ENCODE data around the gene CD3E. TPM values are rescaled to one million over a fixed set of nuclear protein-coding genes. Genes with fewer than 3 reads are reported as not detected.
"Not testable (repeated sequence)": the region's sequence is repeated elsewhere in the genome, so short reads cannot be mapped to it uniquely, and the experiment has no call there.

Gene CD3E
- total and polyA plus RNA-seq, 5 donors = 0.50 to 2.2 (median 0.78) TPM

- intact Hi-C loops (cut with DNase I) = loop anchor here in 3 of 4 donors (2.0 to 10.0 kb wide), 3 partner anchors 93 to 147 kb away; no protein-coding TSS in a partner anchor
- Histone ChIP-seq H3K4me1 (ENCODE audit: control insufficient read depth, insufficient read depth, low read length) (no peaks in the 10 kb centered on the region), H3K4me3 (ENCODE audit: low read length) (no peak overlapping the region), H3K27me3 (ENCODE audit: control insufficient read depth, insufficient read depth) (no peaks in the 10 kb centered on the region), H3K27ac (ENCODE audit: low read length) (no peak overlapping the region), H3K9me3 (ENCODE audit: control insufficient read depth, low read length) (no peaks in the 10 kb centered on the region)
- no peak for ATAC-seq
- WGBS = 74% methylated on average over 9 of the region's 9 CpGs
- DNase-seq = no peak
Measured at GRCh38 chr11:118291477-118292135, 12.9 kb upstream of the CD3E start.

- H3K27ac ChIP-seq (ENCODE audit: low read length) = no peak overlapping the region
- intact Hi-C loops (cut with DNase I) = loop anchor here in 3 of 4 donors (5.0 to 10.0 kb wide), 2 partner anchors 147 to 149 kb away; no protein-coding TSS in a partner anchor
- ATAC-seq = no peak
- no peaks in the 10 kb centered on the region for H3K4me1 ChIP-seq (ENCODE audit: control insufficient read depth, insufficient read depth, low read length)
- no peak overlapping the region for H3K4me3 ChIP-seq (ENCODE audit: low read length)
- no peak for DNase-seq
- H3K27me3 ChIP-seq (ENCODE audit: control insufficient read depth, insufficient read depth) = no peaks in the 10 kb centered on the region
- H3K9me3 ChIP-seq (ENCODE audit: control insufficient read depth, low read length) = no peaks in the 10 kb centered on the region
- 87% methylated on average over 2 of the region's 2 CpGs for WGBS
Measured at GRCh38 chr11:118294053-118294452, 10.5 kb upstream of the CD3E start.

- Histone ChIP-seq H3K9me3 (ENCODE audit: control insufficient read depth, low read length) (no peaks in the 10 kb centered on the region), H3K4me1 (ENCODE audit: control insufficient read depth, insufficient read depth, low read length) (no peaks in the 10 kb centered on the region), H3K4me3 (ENCODE audit: low read length) (no peak overlapping the region), H3K27ac (ENCODE audit: low read length) (no peak overlapping the region), H3K27me3 (ENCODE audit: control insufficient read depth, insufficient read depth) (no peaks in the 10 kb centered on the region)
- 65% methylated on average over 5 of the region's 5 CpGs for WGBS
- intact Hi-C loops (cut with DNase I) = loop anchor here in 1 of 4 donors (10.0 kb wide), 1 partner anchor 150 kb away; no protein-coding TSS in a partner anchor
- DNase-seq (no peak), ATAC-seq (no peak)
Measured at GRCh38 chr11:118295199-118295598, 9.3 kb upstream of the CD3E start.

GRCh38 chr11:118295815-118296454 lies 8.6 kb upstream of the CD3E start:
- Histone ChIP-seq H3K27ac (ENCODE audit: low read length) (no peak overlapping the region), H3K4me1 (ENCODE audit: control insufficient read depth, insufficient read depth, low read length) (no peaks in the 10 kb centered on the region), H3K4me3 (ENCODE audit: low read length) (no peak overlapping the region), H3K27me3 (ENCODE audit: control insufficient read depth, insufficient read depth) (no peaks in the 10 kb centered on the region), H3K9me3 (ENCODE audit: control insufficient read depth, low read length) (no peaks in the 10 kb centered on the region)
- intact Hi-C loops (cut with DNase I) = loop anchor here in 1 of 4 donors (10.0 kb wide), 1 partner anchor 151 kb away; no protein-coding TSS in a partner anchor
- no peak for DNase-seq
- no peak for ATAC-seq
- WGBS = 57% methylated on average over 3 of the region's 3 CpGs

- Histone ChIP-seq H3K4me1 (ENCODE audit: control insufficient read depth, insufficient read depth, low read length) (no peaks in the 10 kb centered on the region), H3K27me3 (ENCODE audit: control insufficient read depth, insufficient read depth) (no peaks in the 10 kb centered on the region), H3K9me3 (ENCODE audit: control insufficient read depth, low read length) (no peaks in the 10 kb centered on the region), H3K4me3 (ENCODE audit: low read length) (no peak overlapping the region), H3K27ac (ENCODE audit: low read length) (no peak overlapping the region)
- 57% methylated on average over 8 of the region's 8 CpGs for WGBS
- no peak for ATAC-seq
- intact Hi-C loops (cut with DNase I) = no loop called here
- DNase-seq = no peak
Measured at GRCh38 chr11:118301600-118302195, 2.8 kb upstream of the CD3E start.

- DNase-seq = no peak
- intact Hi-C loops (cut with DNase I) = no loop called here
- Histone ChIP-seq H3K4me1 (ENCODE audit: control insufficient read depth, insufficient read depth, low read length) (no peaks in the 10 kb centered on the region), H3K27me3 (ENCODE audit: control insufficient read depth, insufficient read depth) (no peaks in the 10 kb centered on the region), H3K27ac (ENCODE audit: low read length) (no peak overlapping the region), H3K9me3 (ENCODE audit: control insufficient read depth, low read length) (no peaks in the 10 kb centered on the region), H3K4me3 (ENCODE audit: low read length) (no peak overlapping the region)
- WGBS = 83% methylated on average over 1 of the region's 1 CpG
- no peak for ATAC-seq
Measured at GRCh38 chr11:118304227-118304567, 333 bp upstream of the CD3E start.

- Histone ChIP-seq H3K4me1 (ENCODE audit: control insufficient read depth, insufficient read depth, low read length) (no peaks in the 10 kb centered on the region), H3K27ac (ENCODE audit: low read length) (no peak overlapping the region), H3K4me3 (ENCODE audit: low read length) (no peak overlapping the region), H3K27me3 (ENCODE audit: control insufficient read depth, insufficient read depth) (no peaks in the 10 kb centered on the region), H3K9me3 (ENCODE audit: control insufficient read depth, low read length) (no peaks in the 10 kb centered on the region)
- intact Hi-C loops (cut with DNase I) = no loop called here
- DNase-seq = no peak
- no peak for ATAC-seq
- 71% methylated on average over 8 of the region's 8 CpGs for WGBS
Measured at GRCh38 chr11:118305726-118306125, 1.2 kb downstream of the CD3E start.

GRCh38 chr11:118306556-118306955 lies 2.0 kb downstream of the CD3E start:
- no peaks in the 10 kb centered on the region for H3K27me3 ChIP-seq (ENCODE audit: control insufficient read depth, insufficient read depth)
- DNase-seq = no peak
- no peaks in the 10 kb centered on the region for H3K4me1 ChIP-seq (ENCODE audit: control insufficient read depth, insufficient read depth, low read length)
- H3K4me3 ChIP-seq (ENCODE audit: low read length) = no peak overlapping the region
- intact Hi-C loops (cut with DNase I) = no loop called here
- no peak overlapping the region for H3K27ac ChIP-seq (ENCODE audit: low read length)
- ATAC-seq = no peak
- 86% methylated on average over 2 of the region's 2 CpGs for WGBS
- H3K9me3 ChIP-seq (ENCODE audit: control insufficient read depth, low read length) = no peaks in the 10 kb centered on the region

- ATAC-seq; DNase-seq; H3K27ac ChIP-seq (ENCODE audit: low read length); H3K4me1 ChIP-seq (ENCODE audit: control insufficient read depth, insufficient read depth, low read length); intact Hi-C loops (cut with DNase I); H3K9me3 ChIP-seq (ENCODE audit: control insufficient read depth, low read length); H3K4me3 ChIP-seq (ENCODE audit: low read length); H3K27me3 ChIP-seq (ENCODE audit: control insufficient read depth, insufficient read depth): not testable (repeated sequence)
- 86% methylated on average over 5 of the region's 5 CpGs for WGBS
Measured at GRCh38 chr11:118308995-118309528, 4.5 kb downstream of the CD3E start.

- DNase-seq (no peak), ATAC-seq (no peak)
- H3K27ac ChIP-seq (ENCODE audit: low read length) = no peak overlapping the region
- H3K9me3 ChIP-seq (ENCODE audit: control insufficient read depth, low read length) = no peaks in the 10 kb centered on the region
- WGBS = 89% methylated on average over 3 of the region's 3 CpGs
- peaks cover 7% of the 10 kb centered on the region for H3K27me3 ChIP-seq (ENCODE audit: control insufficient read depth, insufficient read depth)
- H3K4me3 ChIP-seq (ENCODE audit: low read length) = no peak overlapping the region
- H3K4me1 ChIP-seq (ENCODE audit: control insufficient read depth, insufficient read depth, low read length) = no peaks in the 10 kb centered on the region
- intact Hi-C loops (cut with DNase I) = no loop called here
Measured at GRCh38 chr11:118310271-118310670, 5.7 kb downstream of the CD3E start.

Measured in right cardiac atrium (tissue), 5 donors.